Measurements from ENCODE around the gene RAB15.

Gene RAB15

DNA sequence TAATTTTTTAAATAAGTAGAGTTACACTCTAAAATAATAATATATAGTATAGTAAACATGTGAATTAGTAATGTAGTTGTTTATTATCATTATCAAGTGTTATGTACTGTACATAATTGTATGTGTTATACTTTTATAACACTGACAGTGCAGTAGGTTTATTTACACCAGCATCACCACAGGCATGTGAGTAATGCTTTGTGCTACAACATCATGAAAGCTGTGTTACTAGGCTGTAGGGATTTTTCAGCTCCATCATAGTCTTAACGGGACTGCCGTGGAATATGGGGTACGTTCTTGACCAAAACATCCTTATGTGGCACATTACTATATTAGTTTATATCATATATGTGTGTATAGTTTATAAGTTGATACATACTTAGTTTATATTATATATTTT lies 23.2 kb upstream of the RAB15 start:
- Histone ChIP-seq H3K27me3 (ENCODE audit: insufficient read depth, low read length, poor library complexity) (no peaks in the 10 kb centered on the region), H3K79me2 (ENCODE audit: insufficient read depth, low read length) (no peaks in the 10 kb centered on the region), H3K4me3 (ENCODE audit: low read depth in 1 of 2, low read length in 2 of 2) (no peak overlapping the region), H4K20me1 (ENCODE audit: insufficient read depth, low read length) (peaks cover 3% of the 10 kb centered on the region; the same call in 1 of the 2 replicates), H3K9me3 (ENCODE audit: insufficient read depth, low read length, severe bottlenecking) (no peaks in the 10 kb centered on the region), H3K4me2 (ENCODE audit: insufficient read depth, low read length) (no peak overlapping the region), H3K9ac (ENCODE audit: low read depth, low read length) (no peak overlapping the region), H3K27ac (ENCODE audit: low read length) (no peak overlapping the region), H3K36me3 (ENCODE audit: insufficient read depth, low read length) (no peaks in the 10 kb centered on the region), H2AFZ (ENCODE audit: low read depth, low read length) (no peak overlapping the region), H3K4me1 (ENCODE audit: insufficient read depth, low read length) (peaks cover 3% of the 10 kb centered on the region)
- no peak for ATAC-seq (ENCODE audit: insufficient read depth, low read depth)
- TF ChIP-seq EZH2 (IDR thresholded peaks at IDR 0.05; ENCODE audit: borderline replicate concordance, low read depth, low read length, severe bottlenecking): no peak
- TF ChIP-seq, protein P1, sequence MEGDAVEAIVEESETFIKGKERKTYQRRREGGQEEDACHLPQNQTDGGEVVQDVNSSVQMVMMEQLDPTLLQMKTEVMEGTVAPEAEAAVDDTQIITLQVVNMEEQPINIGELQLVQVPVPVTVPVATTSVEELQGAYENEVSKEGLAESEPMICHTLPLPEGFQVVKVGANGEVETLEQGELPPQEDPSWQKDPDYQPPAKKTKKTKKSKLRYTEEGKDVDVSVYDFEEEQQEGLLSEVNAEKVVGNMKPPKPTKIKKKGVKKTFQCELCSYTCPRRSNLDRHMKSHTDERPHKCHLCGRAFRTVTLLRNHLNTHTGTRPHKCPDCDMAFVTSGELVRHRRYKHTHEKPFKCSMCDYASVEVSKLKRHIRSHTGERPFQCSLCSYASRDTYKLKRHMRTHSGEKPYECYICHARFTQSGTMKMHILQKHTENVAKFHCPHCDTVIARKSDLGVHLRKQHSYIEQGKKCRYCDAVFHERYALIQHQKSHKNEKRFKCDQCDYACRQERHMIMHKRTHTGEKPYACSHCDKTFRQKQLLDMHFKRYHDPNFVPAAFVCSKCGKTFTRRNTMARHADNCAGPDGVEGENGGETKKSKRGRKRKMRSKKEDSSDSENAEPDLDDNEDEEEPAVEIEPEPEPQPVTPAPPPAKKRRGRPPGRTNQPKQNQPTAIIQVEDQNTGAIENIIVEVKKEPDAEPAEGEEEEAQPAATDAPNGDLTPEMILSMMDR (IDR thresholded peaks at IDR 0.05; ENCODE audit: borderline replicate concordance, extremely low read depth, low read length, poor library complexity, severe bottlenecking): no peak
- no peak for DNase-seq

- no peak overlapping the region for H3K4me2 ChIP-seq (ENCODE audit: insufficient read depth, low read length)
- no peaks in the 10 kb centered on the region for H3K9me3 ChIP-seq (ENCODE audit: insufficient read depth, low read length, severe bottlenecking)
- no peaks in the 10 kb centered on the region for H3K27me3 ChIP-seq (ENCODE audit: insufficient read depth, low read length, poor library complexity)
- ATAC-seq (ENCODE audit: insufficient read depth, low read depth) (no peak), DNase-seq (no peak)
- peaks cover 11% of the 10 kb centered on the region for H3K4me1 ChIP-seq (ENCODE audit: insufficient read depth, low read length)
- TF ChIP-seq, protein P1 (IDR thresholded peaks at IDR 0.05; ENCODE audit: borderline replicate concordance, extremely low read depth, low read length, poor library complexity, severe bottlenecking): no peak
- TF ChIP-seq EZH2 (IDR thresholded peaks at IDR 0.05; ENCODE audit: borderline replicate concordance, low read depth, low read length, severe bottlenecking): no peak
- H2AFZ ChIP-seq (ENCODE audit: low read depth, low read length): no peak overlapping the region
- H3K79me2 ChIP-seq (ENCODE audit: insufficient read depth, low read length): 0 out of 2 replicates have a peak, but pooled peaks cover 3% of the 10 kb centered on the region
- H3K9ac ChIP-seq (ENCODE audit: low read depth, low read length): no peak overlapping the region
- no peak overlapping the region for H3K4me3 ChIP-seq (ENCODE audit: low read depth in 1 of 2, low read length in 2 of 2)
- H4K20me1 ChIP-seq (ENCODE audit: insufficient read depth, low read length): peaks cover 3% of the 10 kb centered on the region; the same call in 1 of the 2 replicates
- no peak overlapping the region for H3K27ac ChIP-seq (ENCODE audit: low read length)
- no peaks in the 10 kb centered on the region for H3K36me3 ChIP-seq (ENCODE audit: insufficient read depth, low read length)
Observed at GRCh38 chr14:64994540-64994939, 22.4 kb upstream of the RAB15 start.

DNA sequence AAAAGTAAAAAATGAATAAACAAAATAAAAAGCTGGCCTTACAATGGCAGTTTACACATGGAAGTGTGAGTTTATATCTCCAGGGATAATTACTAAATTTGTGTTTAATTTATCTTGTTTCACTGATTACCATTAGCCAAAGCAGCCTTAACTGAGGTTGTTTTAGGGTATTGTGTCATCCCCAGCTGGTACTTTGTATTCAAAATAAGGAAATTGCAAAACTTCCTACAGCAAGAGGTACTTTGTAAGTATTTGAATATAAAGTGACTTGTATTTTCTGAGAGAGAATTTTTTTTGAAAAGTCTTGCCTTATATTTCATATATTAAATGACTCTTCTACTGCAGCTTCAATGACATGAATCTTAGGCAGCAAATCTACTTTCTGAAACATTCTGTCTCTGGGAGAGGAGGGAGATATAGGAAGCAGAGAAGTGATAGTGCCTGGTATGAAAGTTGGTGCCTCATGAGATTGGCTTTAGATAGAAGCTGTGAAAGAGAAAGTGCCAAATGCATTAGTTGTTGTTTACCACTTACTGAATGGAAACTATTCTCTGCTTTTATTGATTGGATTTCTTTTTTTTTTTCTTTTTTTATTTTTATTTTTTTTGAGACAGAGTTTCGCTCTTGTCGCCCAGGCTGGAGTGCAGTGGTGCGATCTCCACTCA lies 21.3 kb upstream of the RAB15 start:
- no peak overlapping the region for H3K4me2 ChIP-seq (ENCODE audit: insufficient read depth, low read length)
- no peak overlapping the region for H3K27ac ChIP-seq (ENCODE audit: low read length)
- peaks cover 22% of the 10 kb centered on the region for H3K4me1 ChIP-seq (ENCODE audit: insufficient read depth, low read length)

More for the DNA sequence above, 21.3 kb upstream of the RAB15 start:
- no peak overlapping the region for H3K4me3 ChIP-seq (ENCODE audit: low read depth in 1 of 2, low read length in 2 of 2)
- no peak for ATAC-seq (ENCODE audit: insufficient read depth, low read depth)
- TF ChIP-seq, protein P1 (IDR thresholded peaks at IDR 0.05; ENCODE audit: borderline replicate concordance, extremely low read depth, low read length, poor library complexity, severe bottlenecking): no peak
- TF ChIP-seq EZH2 (IDR thresholded peaks at IDR 0.05; ENCODE audit: borderline replicate concordance, low read depth, low read length, severe bottlenecking): no peak
- no peaks in the 10 kb centered on the region for H3K27me3 ChIP-seq (ENCODE audit: insufficient read depth, low read length, poor library complexity)
- H3K36me3 ChIP-seq (ENCODE audit: insufficient read depth, low read length): no peaks in the 10 kb centered on the region
- DNase-seq: no peak
- no peaks in the 10 kb centered on the region for H3K9me3 ChIP-seq (ENCODE audit: insufficient read depth, low read length, severe bottlenecking)
- H2AFZ ChIP-seq (ENCODE audit: low read depth, low read length): no peak overlapping the region
- H4K20me1 ChIP-seq (ENCODE audit: insufficient read depth, low read length): peaks cover 3% of the 10 kb centered on the region; the same call in 1 of the 2 replicates
- no peak overlapping the region for H3K9ac ChIP-seq (ENCODE audit: low read depth, low read length)
- H3K79me2 ChIP-seq (ENCODE audit: insufficient read depth, low read length): peaks cover 11% of the 10 kb centered on the region

All from DND-41 (cell line).